ENCODE measurements around the gene ABHD14A. TPM values are rescaled to one million over a fixed set of nuclear protein-coding genes. Genes with fewer than 3 reads are reported as not detected.

ABHD14A gene
- total RNA-seq, 1 experiment from 2014 or later: 9.9 TPM

- Histone ChIP-seq H3K4me3 (peak overlapping the region; percentile 85), H3K4me1 (replicated peaks; ENCODE audit: insufficient read depth) (peaks cover 16% of the 10 kb centered on the region; the same call in 1 of the 2 replicates), H3K9me2 (ENCODE audit: insufficient read depth) (no peaks in the 10 kb centered on the region), H3K4me2 (peak overlapping the region; percentile 98), H3K36me3 (ENCODE audit: low read depth) (no peaks in the 10 kb centered on the region; the same call in 1 of the 2 replicates), H2AFZ (peak overlapping the region; percentile 77; the same call in 1 of the 2 replicates), H3K9me3 (ENCODE audit: insufficient read depth, low read depth) (no peaks in the 10 kb centered on the region), H4K20me1 (ENCODE audit: insufficient read depth) (peaks cover 5% of the 10 kb centered on the region; the same call in 1 of the 2 replicates), H3K27ac (no peak overlapping the region), H3K79me2 (ENCODE audit: low read depth) (peaks cover 26% of the 10 kb centered on the region), H3F3A (ENCODE audit: insufficient read depth, low read depth) (no peaks in the 10 kb centered on the region; the same call in 1 of the 2 replicates), H3K27me3 (ENCODE audit: insufficient read depth, low read depth) (no peaks in the 10 kb centered on the region)
- no peak for DNase-seq
- intact Hi-C loops (cut with micrococcal nuclease; ENCODE audit: unreplicated experiment): loop anchor here (1.0 to 5.0 kb wide), 3 partner anchors 187 to 396 kb away; partner anchors contain the start of gene TWF2
- TF ChIP-seq CTCF (conservative IDR thresholded peaks at IDR 0.05): no peak
- TF ChIP-seq EZH2 (IDR thresholded peaks at IDR 0.05; ENCODE audit: low read depth): no peak
- TSS peak; percentile 43 for BruUV-seq (replicated peaks)
- ChIA-PET CTCF (interaction anchor here (0.5 to 1.2 kb wide), 8 partner anchors 34 to 637 kb away, joined by 3 to 4 read pairs (median 3); partner anchors contain the start of genes ABHD14A and DUSP7), POLR2A (ENCODE audit: unreplicated experiment) (interaction anchor here (0.5 to 1.1 kb wide), 6 partner anchors 33 to 278 kb away, joined by 3 read pairs; partner anchors contain the start of genes ABHD14B and RPL29)
Observed at GRCh38 chr3:51940648-51941462, 34.0 kb upstream of the ABHD14A start.

GRCh38 chr3:51941463-51941797, 33.4 kb upstream of the ABHD14A start:
- H3K27ac ChIP-seq: no peak overlapping the region
- no peaks in the 10 kb centered on the region; the same call in 1 of the 2 replicates for H3F3A ChIP-seq (ENCODE audit: insufficient read depth, low read depth)
- no peaks in the 10 kb centered on the region for H3K27me3 ChIP-seq (ENCODE audit: insufficient read depth, low read depth)
- ChIA-PET CTCF (interaction anchor here (0.5 to 1.2 kb wide), 8 partner anchors 33 to 637 kb away, joined by 3 to 4 read pairs (median 3); partner anchors contain the start of genes ABHD14A and DUSP7), POLR2A (ENCODE audit: unreplicated experiment) (interaction anchor here (0.5 to 1.1 kb wide), 6 partner anchors 32 to 277 kb away, joined by 3 read pairs; partner anchors contain the start of genes ABHD14B and RPL29)
- peaks cover 5% of the 10 kb centered on the region; the same call in 1 of the 2 replicates for H4K20me1 ChIP-seq (ENCODE audit: insufficient read depth)
- no TSS peak for BruUV-seq (replicated peaks)
- H3K36me3 ChIP-seq (ENCODE audit: low read depth): no peaks in the 10 kb centered on the region; the same call in 1 of the 2 replicates
- no peaks in the 10 kb centered on the region for H3K9me2 ChIP-seq (ENCODE audit: insufficient read depth)
- peak overlapping the region; percentile 77 for H2AFZ ChIP-seq
- DNase-seq: no peak
- intact Hi-C loops (cut with micrococcal nuclease; ENCODE audit: unreplicated experiment): loop anchor here (1.0 to 5.0 kb wide), 3 partner anchors 187 to 396 kb away; partner anchors contain the start of gene TWF2
- no peaks in the 10 kb centered on the region for H3K9me3 ChIP-seq (ENCODE audit: insufficient read depth, low read depth)
- peaks cover 16% of the 10 kb centered on the region; the same call in 1 of the 2 replicates for H3K4me1 ChIP-seq (replicated peaks; ENCODE audit: insufficient read depth)
- peak overlapping the region; percentile 85 for H3K4me3 ChIP-seq
- H3K4me2 ChIP-seq: peak overlapping the region; percentile 98
- TF ChIP-seq EZH2 (IDR thresholded peaks at IDR 0.05; ENCODE audit: low read depth): no peak
- TF ChIP-seq CTCF (conservative IDR thresholded peaks at IDR 0.05): no peak
- peaks cover 26% of the 10 kb centered on the region for H3K79me2 ChIP-seq (ENCODE audit: low read depth)

All from PC-9 (cell line).